GM03348 (cell line): ENCODE results near the gene TTC21A.
A peak's percentile ranks its signal among the peaks of the same experiment; 100 is the strongest.

Source experiments
- DNase-seq: peaks from one replicate; pipeline ENCODE4 v3.0.0; 2012; ENCODE audit warnings: low spot score

TTC21A gene

GRCh38 chr3:39099738-39100499, 7.6 kb upstream of the TTC21A start:
- no peak for DNase-seq

GRCh38 chr3:39100500-39100886, 7.0 kb upstream of the TTC21A start:
- no peak for DNase-seq

- peak; percentile 81 for DNase-seq
These were observed 6.3 kb upstream of the TTC21A start for GRCh38 chr3:39101022-39101689.

- DNase-seq = no peak
These were observed 4.8 kb upstream of the TTC21A start for GRCh38 chr3:39102504-39103323.

GRCh38 chr3:39103324-39103693, 4.2 kb upstream of the TTC21A start:
- no peak for DNase-seq

- no peak for DNase-seq
These were observed 3.5 kb upstream of the TTC21A start for GRCh38 chr3:39103791-39104552.

GRCh38 chr3:39104961-39105686, 2.4 kb upstream of the TTC21A start:
- DNase-seq = no peak

- no peak for DNase-seq
These were observed 1.8 kb upstream of the TTC21A start for GRCh38 chr3:39105687-39106063.

GRCh38 chr3:39106281-39106811, 1.1 kb upstream of the TTC21A start:
- DNase-seq = peak; percentile 59

GRCh38 chr3:39106851-39107387, 561 bp upstream of the TTC21A start:
- DNase-seq = peak; percentile 90

GRCh38 chr3:39108200-39108710, 775 bp downstream of the TTC21A start:
- no peak for DNase-seq

GRCh38 chr3:39109086-39109485, 1.6 kb downstream of the TTC21A start:
- no peak for DNase-seq

GRCh38 chr3:39110041-39110639, 2.7 kb downstream of the TTC21A start:
- no peak for DNase-seq

- no peak for DNase-seq
These were observed 4.6 kb downstream of the TTC21A start for GRCh38 chr3:39112113-39112512.

- no peak for DNase-seq
These were observed 5.1 kb downstream of the TTC21A start for GRCh38 chr3:39112535-39112934.

GRCh38 chr3:39113291-39113690, 5.8 kb downstream of the TTC21A start:
- DNase-seq = no peak

GRCh38 chr3:39114456-39114855, 7.0 kb downstream of the TTC21A start:
- no peak for DNase-seq

GRCh38 chr3:39115870-39116269, 8.4 kb downstream of the TTC21A start:
- no peak for DNase-seq

GRCh38 chr3:39118079-39118478, 10.6 kb downstream of the TTC21A start:
- no peak for DNase-seq

GRCh38 chr3:39118931-39119660, 11.6 kb downstream of the TTC21A start:
- no peak for DNase-seq
